H1 (cell line): ENCODE results near the gene PFKP.

Experiments
- CTCF ChIP-seq, 3 experiments: IDR thresholded peaks; 1 replicate in 2 of 3; 2 replicates in 1 of 3; pipeline versions ENCODE4 v1.5.1 to v1.6.1; 2011; ENCODE audit warnings: low read length in 3 of 3, mild to moderate bottlenecking in 3 of 3, inconsistent platforms in 2 of 3, low read depth in 1 of 3, moderate library complexity in 1 of 3; ENCODE audit not compliant: insufficient read depth in 1 of 3; ENCODE audit errors: control extremely low read depth in 1 of 3
- TCF12 ChIP-seq: IDR thresholded peaks from 2 replicates; pipeline ENCODE4 v1.6.1; 2011; ENCODE audit warnings: low read depth, mild to moderate bottlenecking, low read length
- ZNF274 ChIP-seq: IDR thresholded peaks from 2 replicates; pipeline ENCODE4 v1.7.0; 2012; ENCODE audit warnings: low read length, borderline replicate concordance; ENCODE audit errors: extremely low read depth

DNA sequence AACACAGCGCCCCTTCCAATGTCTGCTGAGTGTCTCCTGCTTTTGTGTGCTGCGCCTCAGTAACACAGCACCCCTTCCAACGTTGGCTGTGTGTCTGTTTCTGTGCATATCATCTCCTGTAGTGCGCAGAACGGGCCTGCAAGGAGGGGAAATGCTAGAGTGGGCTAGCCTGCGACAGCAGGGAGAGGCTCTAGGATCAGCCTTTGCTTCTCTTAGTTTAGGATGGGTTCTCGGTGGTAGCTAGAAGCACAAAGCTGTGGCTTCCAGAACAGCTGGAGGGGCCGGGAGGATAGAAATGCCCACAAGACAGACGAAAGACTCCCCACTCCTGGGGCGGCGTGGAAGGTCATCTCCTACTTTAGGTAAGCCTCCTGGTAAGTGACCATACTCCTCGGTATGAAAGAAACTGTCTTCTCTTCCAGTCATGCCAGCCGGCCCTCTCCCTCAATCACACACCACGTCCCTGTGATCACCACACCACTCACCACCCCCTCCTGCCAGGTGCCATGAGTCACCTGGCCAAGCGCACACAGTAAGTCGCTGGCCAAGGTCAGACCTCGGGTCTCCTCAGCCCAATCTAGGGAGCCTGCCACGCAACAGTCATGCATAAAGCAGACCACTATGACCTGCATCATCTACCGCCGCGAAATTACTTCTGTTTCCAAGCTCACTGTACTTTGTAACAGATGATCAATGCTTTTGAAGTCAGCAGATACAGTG, 100.4 kb downstream of the PFKP start:
- TF ChIP-seq CTCF (IDR thresholded peaks at IDR 0.05; ENCODE audit: control extremely low read depth in 1 of 3, insufficient read depth in 1 of 3, low read depth in 1 of 3, low read length in 3 of 3) (no peak), ZNF274 (no peak), TCF12 (no peak)
